Chondrocyte (in vitro differentiated cells): ENCODE data around the gene MPC1. TPM values are rescaled to one million over a fixed set of nuclear protein-coding genes. Genes with fewer than 3 reads are reported as not detected.

Experiments
- DNase-seq: peaks from one replicate; pipeline ENCODE4 v3.0.0; 2021; ENCODE audit warnings: mixed read lengths, low spot score
- H3K27ac Mint-ChIP-seq: one replicate; pipeline ENCODE4 v1.8.0; 2021; ENCODE audit warnings: mild to moderate bottlenecking, moderate library complexity, mixed read lengths; ENCODE audit not compliant: unreplicated experiment
- H3K27me3 Mint-ChIP-seq: 2 replicates; pipeline ENCODE4 v1.8.0; 2021; ENCODE audit warnings: low read depth, mixed read lengths
- H3K36me3 Mint-ChIP-seq: 2 replicates; pipeline ENCODE4 v1.8.0; 2021; ENCODE audit warnings: low read depth, mixed read lengths
- H3K4me1 Mint-ChIP-seq: 2 replicates; pipeline ENCODE4 v1.8.0; 2021; ENCODE audit warnings: low read depth, mild to moderate bottlenecking, mixed read lengths
- H3K4me3 Mint-ChIP-seq: one replicate; pipeline ENCODE4 v1.8.0; 2021; ENCODE audit warnings: mild to moderate bottlenecking, moderate library complexity, mixed read lengths; ENCODE audit not compliant: unreplicated experiment
- H3K9me3 Mint-ChIP-seq: 2 replicates; pipeline ENCODE4 v1.8.0; 2021; ENCODE audit warnings: low read depth, mixed read lengths
- CTCF ChIP-seq: fragments of 200-600 bp; sonication (generic); IDR thresholded peaks from 2 replicates; pipeline ENCODE4 v1.5.0; 2021; ENCODE audit warnings: antibody characterized with exemption, mild to moderate bottlenecking, moderate library complexity
- total RNA-seq: library from RNA; stranded (reverse); gene quantifications from 3 replicates; pipeline ENCODE4 v1.2.1, GENCODE V29; 2021

Gene MPC1
- total RNA-seq, 1 donor from 2014 or later, result 30.1 TPM

- H3K27ac Mint-ChIP-seq, result no peak overlapping the region
- H3K4me1 Mint-ChIP-seq, result peaks cover 9% of the 10 kb centered on the region
- H3K4me3 Mint-ChIP-seq, result no peak overlapping the region
- peak; percentile 61 for DNase-seq
- H3K36me3 Mint-ChIP-seq, result peaks cover 35% of the 10 kb centered on the region
- H3K9me3 Mint-ChIP-seq, result no peaks in the 10 kb centered on the region
- H3K27me3 Mint-ChIP-seq, result no peaks in the 10 kb centered on the region
- TF ChIP-seq CTCF, result no peak
Observed at GRCh38 chr6:166422201-166422940, 39.6 kb upstream of the MPC1 start.

DNA sequence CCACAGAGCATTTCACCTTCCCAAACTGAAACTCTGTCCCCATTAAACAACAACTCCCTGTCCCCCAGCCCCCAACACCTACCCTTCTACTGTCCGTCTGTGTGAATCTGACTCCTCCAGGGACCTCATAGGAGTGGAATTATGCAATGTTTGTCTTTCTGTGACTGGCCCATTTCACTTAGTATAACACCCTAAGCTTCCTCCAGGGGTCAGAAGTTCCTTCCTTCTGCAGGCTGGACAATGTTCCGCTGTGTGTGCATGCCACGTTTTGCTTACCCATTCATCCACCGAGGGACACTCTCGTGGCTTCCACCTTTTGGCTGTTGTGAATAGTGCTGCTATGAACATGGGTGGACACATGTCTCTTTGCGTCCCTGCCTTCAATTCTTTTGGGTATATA lies 37.6 kb upstream of the MPC1 start:
- H3K4me1 Mint-ChIP-seq, result peaks cover 9% of the 10 kb centered on the region
- no peak overlapping the region for H3K4me3 Mint-ChIP-seq
- peak; percentile 67 for TF ChIP-seq CTCF
- no peaks in the 10 kb centered on the region for H3K9me3 Mint-ChIP-seq
- H3K27ac Mint-ChIP-seq, result no peak overlapping the region
- peaks cover 47% of the 10 kb centered on the region for H3K36me3 Mint-ChIP-seq
- no peak for DNase-seq
- no peaks in the 10 kb centered on the region for H3K27me3 Mint-ChIP-seq

- Mint-ChIP-seq H3K27me3 (no peaks in the 10 kb centered on the region), H3K36me3 (peaks cover 46% of the 10 kb centered on the region), H3K4me3 (no peak overlapping the region), H3K27ac (no peak overlapping the region), H3K4me1 (peaks cover 9% of the 10 kb centered on the region), H3K9me3 (no peaks in the 10 kb centered on the region)
- no peak for TF ChIP-seq CTCF
- DNase-seq, result no peak
Observed at GRCh38 chr6:166419717-166420116, 37.0 kb upstream of the MPC1 start.

DNA sequence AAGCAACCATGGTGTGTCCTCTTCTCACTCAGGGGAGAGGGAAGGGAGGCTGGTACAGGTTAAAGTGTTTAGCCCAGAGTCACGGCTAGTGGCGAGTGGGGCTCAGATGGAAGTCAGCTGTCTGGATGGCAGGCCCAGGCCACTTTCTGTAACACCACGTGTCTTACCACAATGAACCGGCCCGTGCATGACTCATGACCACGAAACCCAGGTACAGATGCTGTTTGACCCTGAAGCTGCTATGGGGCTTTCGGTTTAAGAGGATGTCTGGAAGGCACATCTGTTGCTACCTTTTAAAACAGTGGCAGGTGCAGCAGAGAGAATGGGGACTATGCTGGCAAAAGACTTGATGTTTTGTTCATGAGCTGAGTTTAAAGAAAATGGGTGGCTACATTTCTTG lies 36.5 kb upstream of the MPC1 start:
- no peaks in the 10 kb centered on the region for H3K9me3 Mint-ChIP-seq
- no peaks in the 10 kb centered on the region for H3K27me3 Mint-ChIP-seq
- peaks cover 9% of the 10 kb centered on the region for H3K4me1 Mint-ChIP-seq
- no peak overlapping the region for H3K27ac Mint-ChIP-seq
- no peak overlapping the region for H3K4me3 Mint-ChIP-seq
- no peak for TF ChIP-seq CTCF
- peaks cover 48% of the 10 kb centered on the region for H3K36me3 Mint-ChIP-seq
- no peak for DNase-seq

GRCh38 chr6:166418691-166419143 lies 36.0 kb upstream of the MPC1 start:
- DNase-seq, result no peak
- no peak overlapping the region for H3K4me3 Mint-ChIP-seq
- no peak overlapping the region for H3K27ac Mint-ChIP-seq
- peaks cover 7% of the 10 kb centered on the region for H3K4me1 Mint-ChIP-seq
- no peaks in the 10 kb centered on the region for H3K27me3 Mint-ChIP-seq
- TF ChIP-seq CTCF, result no peak
- peaks cover 48% of the 10 kb centered on the region for H3K36me3 Mint-ChIP-seq
- no peaks in the 10 kb centered on the region for H3K9me3 Mint-ChIP-seq
